AG08396 (cell line): ENCODE data around the gene SH3GL1.

Experiments
- DNase-seq: peaks from one replicate; pipeline ENCODE4 v3.0.0; 2012; ENCODE audit warnings: low spot score, mixed read lengths

SH3GL1 gene

DNA sequence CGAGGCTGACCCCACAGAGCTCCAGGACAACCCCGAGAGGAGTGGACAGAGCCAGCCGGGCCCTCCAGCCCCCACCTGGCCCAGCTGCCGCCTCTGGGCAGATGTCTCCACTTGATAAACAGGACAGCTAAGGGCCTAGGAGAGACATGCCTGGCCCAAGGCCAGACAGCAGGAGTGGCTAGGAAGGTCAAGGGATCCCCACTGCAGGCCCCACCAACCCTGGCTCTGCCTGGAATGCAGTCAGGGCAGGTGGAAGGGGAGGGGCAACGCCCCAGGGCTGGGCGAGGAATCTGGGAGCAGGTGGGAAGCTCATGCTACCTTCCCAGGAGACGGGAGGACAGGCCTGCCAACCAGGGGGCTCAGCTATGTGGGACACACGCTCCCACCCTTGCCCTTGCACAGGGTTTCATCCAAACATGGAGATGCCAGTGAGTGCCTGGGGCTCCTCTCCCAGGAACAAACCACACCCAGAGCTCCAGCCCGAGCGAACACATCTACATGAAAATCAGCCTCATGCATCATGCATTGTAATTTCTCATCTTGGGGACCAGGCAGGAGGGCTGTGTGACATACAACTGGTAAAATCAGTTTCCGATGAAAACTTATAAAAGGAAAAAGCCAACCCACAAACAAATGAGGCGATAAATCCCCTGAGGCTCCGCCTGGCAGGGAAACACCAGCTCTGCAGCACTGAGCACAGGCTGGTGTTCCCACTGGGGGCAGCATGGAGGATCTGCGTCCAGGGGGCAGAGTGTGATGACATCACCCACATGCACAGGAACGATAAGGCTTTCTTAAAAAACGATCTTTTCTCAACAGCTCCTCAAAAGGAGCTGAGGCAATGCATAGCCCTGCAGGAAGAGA, 25.0 kb downstream of the SH3GL1 start:
- no peak for DNase-seq

- peak; percentile 89 for DNase-seq
These were observed 25.7 kb downstream of the SH3GL1 start for GRCh38 chr19:4374498-4375163.

DNA sequence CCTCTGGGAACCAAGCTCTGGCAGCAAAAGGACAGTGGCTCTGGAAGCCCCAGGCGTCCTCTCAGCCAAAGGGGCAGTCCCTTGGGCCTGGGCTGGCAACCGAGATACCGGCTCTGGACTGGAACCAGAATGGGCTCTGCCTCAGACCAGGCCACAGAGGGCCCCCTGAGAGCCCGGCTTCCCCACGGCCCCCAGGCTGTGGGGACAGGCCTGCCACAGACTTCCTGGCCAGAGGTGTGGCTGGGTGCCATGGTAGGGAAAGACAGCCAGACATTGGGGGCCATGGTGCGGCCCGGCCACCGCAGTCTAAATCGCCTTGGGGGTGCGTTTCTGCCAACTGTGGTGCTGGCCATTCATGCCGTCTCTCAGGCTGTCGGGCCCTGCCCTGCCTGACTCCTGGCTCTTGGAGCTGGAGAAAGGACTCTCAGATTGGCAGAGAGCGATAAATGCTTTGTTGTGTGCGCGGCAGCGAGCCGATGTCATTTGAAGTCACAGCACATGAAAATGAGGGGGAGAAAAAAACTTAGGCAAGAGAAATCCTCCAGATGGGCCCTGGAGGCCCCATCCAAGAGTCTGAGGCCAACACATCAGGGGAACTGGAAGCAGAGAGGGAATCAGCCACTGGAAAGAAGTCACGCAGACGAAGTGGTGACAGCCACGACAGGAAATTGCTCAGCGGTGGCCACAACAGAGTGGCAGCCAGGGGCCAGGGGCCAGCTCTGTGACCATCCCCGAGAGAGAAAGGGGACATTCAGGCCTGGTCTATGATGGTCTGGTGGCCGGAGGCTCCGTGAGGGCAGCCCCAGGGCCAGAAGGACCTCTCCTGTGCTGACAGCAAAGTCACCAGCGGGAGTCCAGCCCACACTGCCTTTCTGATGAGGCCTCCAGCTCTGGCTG, 26.5 kb downstream of the SH3GL1 start:
- no peak for DNase-seq

GRCh38 chr19:4373013-4373367, 27.4 kb downstream of the SH3GL1 start:
- no peak for DNase-seq

DNA sequence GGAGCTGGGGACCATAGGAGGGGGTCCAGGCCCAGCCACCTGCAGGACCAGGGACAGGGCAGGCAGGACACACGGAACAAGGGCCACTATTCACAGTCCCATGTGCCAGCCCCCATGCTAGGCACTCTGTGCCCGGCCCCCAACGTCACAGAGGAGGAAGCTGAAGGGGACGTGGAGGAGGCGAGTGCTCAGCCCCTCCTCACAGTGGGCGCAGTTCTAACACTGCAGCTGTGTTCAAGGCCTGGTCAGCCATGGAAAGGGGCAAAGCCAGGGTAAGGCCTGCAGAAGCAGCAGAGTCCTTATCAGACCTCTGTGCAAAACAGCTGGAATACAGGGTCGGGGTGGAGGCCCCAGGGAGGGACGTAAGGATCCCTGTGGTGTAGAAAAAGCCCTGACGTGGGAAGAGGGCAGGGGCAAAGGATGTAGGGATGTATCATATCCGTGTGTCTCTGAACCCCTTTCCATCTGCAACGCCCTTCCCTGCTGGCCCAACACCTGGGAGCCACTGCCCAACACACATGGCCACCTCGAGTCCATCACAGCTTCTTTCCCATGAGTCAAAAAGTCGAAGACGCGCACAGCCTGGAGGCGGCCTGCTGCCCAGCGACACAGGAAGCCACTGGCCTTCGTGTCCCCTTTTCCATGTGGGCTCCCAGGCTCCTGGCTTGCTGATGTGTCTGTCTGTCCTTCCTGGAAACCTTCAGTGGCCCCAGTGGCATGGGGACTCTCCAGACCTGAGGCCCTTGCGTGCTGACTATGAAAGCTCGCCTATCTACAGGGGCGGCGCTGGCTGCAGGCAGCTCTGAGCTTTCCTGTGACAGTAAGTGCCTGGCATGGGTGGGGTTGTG, 28.0 kb downstream of the SH3GL1 start:
- DNase-seq: no peak

- DNase-seq: no peak
These were observed 28.8 kb downstream of the SH3GL1 start for GRCh38 chr19:4371247-4372164.

DNA sequence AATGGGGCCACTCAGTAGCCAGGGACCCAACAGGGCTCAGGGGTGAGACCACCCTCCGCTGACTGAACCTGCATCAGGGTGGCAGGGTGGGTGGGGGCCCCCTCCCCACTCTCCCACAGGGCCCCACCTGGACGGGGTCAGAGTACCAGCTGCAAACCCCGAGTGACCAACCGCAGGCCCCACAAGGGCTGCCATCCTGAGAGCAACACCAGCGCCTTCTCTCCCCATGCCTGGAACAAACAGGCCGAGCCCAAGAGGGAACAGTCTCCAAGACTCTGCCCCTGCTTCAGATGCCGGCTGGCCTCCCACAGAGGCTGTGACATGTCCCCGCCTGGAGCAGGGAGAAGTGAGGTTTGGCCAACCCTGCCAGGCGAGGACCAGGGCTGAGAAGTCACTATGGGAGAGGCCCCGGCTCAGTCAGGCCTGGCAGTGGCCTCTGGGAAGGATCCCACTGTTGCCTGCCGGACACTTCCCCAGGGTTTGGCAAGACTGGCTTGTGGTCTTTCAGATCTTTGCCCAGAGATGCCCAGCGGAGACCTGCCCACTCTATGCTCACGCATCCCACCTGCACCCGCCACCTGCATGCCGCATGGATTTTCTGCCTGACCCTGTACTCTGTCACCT, 29.8 kb downstream of the SH3GL1 start:
- no peak for DNase-seq

DNA sequence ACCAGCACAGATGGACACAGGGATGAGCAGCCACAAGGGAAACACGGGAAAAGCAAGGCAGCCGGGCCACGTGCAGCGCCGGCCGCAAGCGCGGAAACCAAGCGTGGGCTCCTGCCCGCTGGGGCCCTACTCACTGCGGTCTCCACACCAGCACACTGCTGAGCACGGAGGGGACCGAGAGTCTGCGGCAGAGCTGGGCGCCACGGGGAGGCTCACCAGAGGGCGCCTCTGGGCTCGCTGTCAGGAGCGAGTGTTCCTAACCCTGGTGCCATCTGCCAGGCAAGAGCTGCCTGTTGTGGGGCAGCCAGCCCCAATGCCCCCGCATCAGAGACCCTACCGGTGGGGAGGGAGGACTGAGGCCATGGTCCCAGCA, 30.5 kb downstream of the SH3GL1 start:
- no peak for DNase-seq

GRCh38 chr19:4369109-4369887, 31.0 kb downstream of the SH3GL1 start:
- DNase-seq: peak; percentile 18

- peak; percentile 12 for DNase-seq
These were observed 32.1 kb downstream of the SH3GL1 start for GRCh38 chr19:4368128-4368820.

DNA sequence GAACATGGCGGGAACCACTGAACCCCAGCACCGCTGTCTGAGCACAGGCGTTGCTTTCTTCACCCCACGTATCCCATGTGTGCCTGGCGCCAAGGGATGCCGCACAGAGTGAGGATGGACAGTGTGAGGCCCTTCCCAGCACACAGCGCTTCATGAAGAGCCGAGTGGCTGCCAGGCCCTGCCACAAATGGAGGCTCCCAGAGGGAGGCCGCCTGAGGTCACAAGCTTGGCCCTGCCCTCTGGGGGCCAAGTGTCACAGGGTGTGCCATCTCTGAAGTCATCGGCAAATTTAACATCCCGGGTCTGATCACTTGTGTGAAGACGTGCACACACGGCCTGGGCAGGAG, 32.6 kb downstream of the SH3GL1 start:
- peak; percentile 3 for DNase-seq

DNA sequence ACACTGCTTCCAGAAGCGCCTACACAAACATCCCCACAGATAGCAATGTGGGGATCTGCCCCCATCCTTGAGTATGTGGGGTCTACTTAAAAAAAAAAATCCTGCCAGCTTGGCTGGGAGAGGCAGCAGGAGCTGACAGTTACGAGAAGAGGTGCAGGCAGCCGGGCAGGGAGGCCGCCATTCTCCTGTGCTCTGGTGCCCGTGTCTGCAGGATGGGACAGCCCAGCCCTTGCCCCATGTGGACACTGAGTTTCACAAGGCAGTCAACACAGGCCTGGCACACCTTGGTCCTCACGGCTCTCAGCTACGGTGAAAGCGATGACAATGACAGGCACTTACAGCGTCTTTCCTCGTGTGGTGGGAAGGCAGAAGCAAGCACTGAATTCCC, 33.0 kb downstream of the SH3GL1 start:
- peak; percentile 3 for DNase-seq

- DNase-seq: peak; percentile 3
These were observed 33.5 kb downstream of the SH3GL1 start for GRCh38 chr19:4366666-4367335.

DNA sequence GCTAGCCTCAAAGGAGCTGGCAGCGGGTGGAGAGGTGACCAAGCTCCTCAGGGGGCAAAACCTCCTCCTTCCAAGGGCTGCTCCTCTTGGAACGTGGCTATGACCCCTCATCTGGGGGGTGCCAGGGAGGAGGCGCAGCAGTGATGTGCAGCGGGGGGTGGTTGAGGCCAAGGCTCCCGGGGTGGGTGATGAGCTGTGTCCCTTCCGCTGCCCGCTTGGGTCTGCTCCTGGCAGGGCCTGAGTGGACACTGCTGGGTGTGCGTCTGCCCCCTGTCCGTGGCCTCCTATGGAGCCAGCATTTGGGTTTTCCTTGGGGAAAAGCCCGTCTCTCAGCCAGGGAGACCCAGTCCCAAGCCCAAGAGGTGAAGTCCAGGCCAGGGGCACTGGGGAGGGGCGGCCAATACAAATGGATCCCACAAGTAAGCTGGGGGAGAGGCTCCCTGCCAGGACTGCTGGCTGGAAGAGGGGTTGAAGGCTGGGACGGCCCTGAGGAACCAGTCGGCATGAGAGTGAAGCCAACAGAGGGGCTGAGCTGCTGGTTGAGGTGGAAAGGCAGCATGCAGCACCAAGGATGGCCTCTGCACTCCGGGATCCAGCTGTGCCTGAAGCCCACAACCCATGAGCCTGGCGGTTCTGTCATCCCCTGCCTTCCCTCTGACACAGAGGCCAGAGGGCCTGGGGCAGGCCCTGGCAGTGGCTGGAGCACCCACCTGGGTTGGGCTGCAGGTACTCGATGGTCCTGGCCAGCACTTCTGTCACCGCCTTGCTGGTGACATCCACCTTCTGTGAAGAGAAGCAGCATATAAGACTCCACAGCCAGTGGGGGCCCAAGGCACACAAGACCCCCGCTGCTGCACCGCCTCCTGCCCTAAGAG, 34.3 kb downstream of the SH3GL1 start:
- DNase-seq: peak; percentile 5

- peak; percentile 6 for DNase-seq
These were observed 35.0 kb downstream of the SH3GL1 start for GRCh38 chr19:4365341-4365740.

DNA sequence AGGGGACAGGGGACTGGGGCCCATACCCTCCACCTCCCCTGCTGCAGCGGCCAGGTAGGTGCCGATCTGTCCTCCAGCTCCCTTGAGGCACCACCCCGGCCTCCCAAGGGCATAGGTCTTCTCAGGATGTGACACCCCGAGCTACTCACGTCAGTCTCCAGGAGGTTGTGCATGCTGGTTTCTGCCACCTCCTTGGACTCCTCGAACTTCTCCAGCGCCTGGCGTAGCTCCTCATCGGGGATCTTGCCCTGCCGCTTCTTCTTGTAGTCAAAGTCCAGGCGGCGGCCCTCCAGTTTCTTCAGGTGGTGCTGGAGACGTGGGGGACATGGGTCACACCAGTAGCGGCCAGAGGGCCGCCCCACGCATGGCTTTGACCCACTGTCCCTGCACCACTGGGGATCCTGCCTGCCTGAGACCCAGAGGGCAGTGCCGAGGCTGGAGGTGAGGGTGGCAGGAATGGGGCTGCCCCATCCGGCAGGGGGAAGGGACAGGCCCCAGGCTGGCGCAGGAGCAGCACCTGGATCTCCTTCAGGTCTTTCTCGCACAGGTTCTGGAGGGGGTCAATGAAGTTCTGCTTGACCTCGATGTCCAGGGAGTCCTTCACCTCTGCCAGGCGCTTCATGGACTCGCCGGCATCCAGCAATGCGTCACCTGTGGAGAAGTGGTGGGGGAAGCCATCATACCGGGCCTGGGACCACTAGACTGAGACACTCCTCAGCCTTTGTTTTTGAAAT, 36.6 kb downstream of the SH3GL1 start:
- DNase-seq: peak; percentile 3
